ENCODE data around the gene NABP1.

DNA sequence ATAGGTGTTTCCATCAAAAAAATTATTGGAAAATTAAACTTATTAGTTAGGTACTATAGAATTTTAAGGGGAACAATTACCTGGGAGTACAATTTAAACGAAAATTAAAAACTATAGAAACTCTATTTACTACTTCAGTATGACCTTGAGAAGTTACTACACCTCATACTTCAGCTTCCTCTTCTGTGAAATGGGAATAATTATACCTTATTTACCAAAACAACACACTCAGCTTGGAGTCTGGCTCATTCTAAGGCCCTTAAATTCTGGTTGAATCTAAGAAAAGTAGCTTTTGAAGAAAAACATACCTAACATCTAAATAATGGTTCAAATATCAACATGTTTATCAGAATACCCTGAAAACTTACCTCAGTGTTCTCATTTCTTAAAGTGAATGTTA is 2.7 kb downstream of the NABP1 start:
- TF ChIP-seq, protein P1, sequence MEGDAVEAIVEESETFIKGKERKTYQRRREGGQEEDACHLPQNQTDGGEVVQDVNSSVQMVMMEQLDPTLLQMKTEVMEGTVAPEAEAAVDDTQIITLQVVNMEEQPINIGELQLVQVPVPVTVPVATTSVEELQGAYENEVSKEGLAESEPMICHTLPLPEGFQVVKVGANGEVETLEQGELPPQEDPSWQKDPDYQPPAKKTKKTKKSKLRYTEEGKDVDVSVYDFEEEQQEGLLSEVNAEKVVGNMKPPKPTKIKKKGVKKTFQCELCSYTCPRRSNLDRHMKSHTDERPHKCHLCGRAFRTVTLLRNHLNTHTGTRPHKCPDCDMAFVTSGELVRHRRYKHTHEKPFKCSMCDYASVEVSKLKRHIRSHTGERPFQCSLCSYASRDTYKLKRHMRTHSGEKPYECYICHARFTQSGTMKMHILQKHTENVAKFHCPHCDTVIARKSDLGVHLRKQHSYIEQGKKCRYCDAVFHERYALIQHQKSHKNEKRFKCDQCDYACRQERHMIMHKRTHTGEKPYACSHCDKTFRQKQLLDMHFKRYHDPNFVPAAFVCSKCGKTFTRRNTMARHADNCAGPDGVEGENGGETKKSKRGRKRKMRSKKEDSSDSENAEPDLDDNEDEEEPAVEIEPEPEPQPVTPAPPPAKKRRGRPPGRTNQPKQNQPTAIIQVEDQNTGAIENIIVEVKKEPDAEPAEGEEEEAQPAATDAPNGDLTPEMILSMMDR (conservative IDR thresholded peaks at IDR 0.05), result no peak
- TF ChIP-seq EZH2 (IDR thresholded peaks at IDR 0.05; ENCODE audit: low read depth), result no peak
